ENCODE results near the gene CDH7.

Gene CDH7

DNA sequence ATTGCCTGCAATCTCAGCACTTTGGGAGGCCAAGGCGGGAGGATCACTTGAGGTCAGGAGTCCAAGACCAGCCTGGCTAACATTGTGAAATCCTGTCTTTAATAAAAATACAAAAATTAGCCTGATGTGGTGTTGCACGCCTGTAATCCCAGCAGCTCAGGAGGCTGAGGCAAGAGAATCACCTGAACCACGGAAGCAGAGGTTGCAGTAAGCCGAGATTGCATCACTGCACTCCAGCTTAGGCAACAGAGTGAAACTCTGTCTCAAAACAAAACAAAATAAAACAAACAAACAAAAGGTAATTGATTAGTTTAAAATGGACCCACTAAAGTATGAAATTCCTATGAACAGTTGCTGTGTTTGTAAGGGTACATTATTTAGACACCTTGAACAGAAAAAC, 39.8 kb downstream of the CDH7 start:
- H3K27me3 ChIP-seq (ENCODE audit: control insufficient read depth, insufficient read depth, low read length): no peaks in the 10 kb centered on the region
- no peak overlapping the region for H3K27ac ChIP-seq (ENCODE audit: low read depth, low read length)
- H3K9ac ChIP-seq (ENCODE audit: low read length): no peak overlapping the region
- no peaks in the 10 kb centered on the region for H3K36me3 ChIP-seq (ENCODE audit: control insufficient read depth, insufficient read depth, low read length)
- H3K4me1 ChIP-seq (ENCODE audit: control insufficient read depth, insufficient read depth, low read length): no peaks in the 10 kb centered on the region
- H3K4me3 ChIP-seq (ENCODE audit: low read length): no peak overlapping the region

DNA sequence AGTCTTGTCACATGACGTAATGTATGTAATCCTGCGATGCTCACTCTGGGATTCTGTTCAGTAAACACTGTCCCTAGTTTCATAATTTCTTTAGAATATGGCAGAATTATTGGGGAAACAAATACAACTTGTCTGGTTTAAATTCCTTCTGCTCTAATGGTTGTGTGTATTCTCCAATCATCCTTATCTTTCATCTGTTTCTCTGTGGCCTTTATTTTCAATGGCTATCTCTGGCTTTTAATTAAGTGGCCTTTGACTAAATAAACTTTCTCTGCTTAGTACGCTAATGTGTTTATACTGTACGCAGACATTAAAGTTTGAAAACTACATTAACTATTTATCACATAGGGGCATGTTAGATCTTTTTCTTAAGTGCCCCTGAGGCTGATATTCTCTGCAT, 40.9 kb downstream of the CDH7 start:
- H3K4me1 ChIP-seq (ENCODE audit: control insufficient read depth, insufficient read depth, low read length): no peaks in the 10 kb centered on the region

DNA sequence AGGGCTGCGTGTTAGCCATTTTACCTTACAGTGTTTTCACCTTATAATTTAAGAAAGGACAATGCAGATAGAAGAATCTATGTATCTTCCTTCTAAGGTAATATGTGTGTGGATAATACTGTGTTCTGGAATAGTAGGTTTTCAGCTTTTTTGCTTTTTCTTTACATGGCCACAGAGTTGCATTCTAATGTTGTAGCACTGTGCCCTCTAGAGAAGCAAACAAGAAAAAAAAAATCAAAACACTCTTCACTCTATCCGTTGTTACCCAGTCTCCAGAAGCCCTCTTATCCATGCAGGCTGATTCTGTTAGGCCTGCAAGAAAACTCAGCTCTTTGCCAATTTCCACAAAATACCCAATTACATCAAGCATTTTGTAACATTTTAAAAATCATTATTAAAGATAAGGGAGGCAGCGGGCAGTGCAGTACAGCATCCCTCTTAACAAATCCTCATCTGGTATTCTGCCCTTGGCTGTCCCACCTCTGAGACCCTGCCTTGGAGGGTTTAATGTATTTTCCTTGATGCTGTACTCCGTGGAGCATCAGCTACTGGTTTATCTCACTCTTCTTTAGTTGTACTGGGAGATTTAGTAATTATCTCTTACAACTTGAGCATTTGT, 41.8 kb downstream of the CDH7 start:
- Histone ChIP-seq H3K4me3 (ENCODE audit: low read length) (no peak overlapping the region), H3K4me1 (ENCODE audit: control insufficient read depth, insufficient read depth, low read length) (no peaks in the 10 kb centered on the region), H3K27me3 (ENCODE audit: control insufficient read depth, insufficient read depth, low read length) (no peaks in the 10 kb centered on the region), H3K27ac (ENCODE audit: low read depth, low read length) (no peak overlapping the region), H3K9ac (ENCODE audit: low read length) (no peak overlapping the region), H3K36me3 (ENCODE audit: control insufficient read depth, insufficient read depth, low read length) (no peaks in the 10 kb centered on the region)

More for the DNA sequence above, 40.9 kb downstream of the CDH7 start:
- H3K9ac ChIP-seq (ENCODE audit: low read length): no peak overlapping the region
- no peak overlapping the region for H3K4me3 ChIP-seq (ENCODE audit: low read length)
- H3K36me3 ChIP-seq (ENCODE audit: control insufficient read depth, insufficient read depth, low read length): no peaks in the 10 kb centered on the region
- no peaks in the 10 kb centered on the region for H3K27me3 ChIP-seq (ENCODE audit: control insufficient read depth, insufficient read depth, low read length)
- no peak overlapping the region for H3K27ac ChIP-seq (ENCODE audit: low read depth, low read length)

DNA sequence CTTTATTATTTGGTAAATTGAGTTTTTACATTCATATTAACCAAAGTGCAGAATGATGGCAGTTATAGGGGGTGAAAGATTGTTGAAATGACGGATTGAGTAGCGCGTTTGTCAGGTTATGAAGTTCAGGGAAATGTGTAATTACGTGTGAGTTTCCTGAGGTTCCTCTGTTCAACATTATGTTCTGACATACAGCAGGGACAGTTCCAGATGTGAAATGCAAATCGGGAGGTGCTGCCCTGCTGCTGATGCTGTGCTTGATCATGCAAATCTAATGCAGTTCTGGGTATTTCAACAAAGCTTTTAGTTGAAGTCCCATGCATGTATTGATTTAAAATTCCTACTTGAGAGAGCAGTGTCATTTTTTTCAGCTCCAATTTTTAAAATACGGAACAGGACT, 57.9 kb downstream of the CDH7 start:
- Histone ChIP-seq H3K36me3 (ENCODE audit: control insufficient read depth, insufficient read depth, low read length) (no peaks in the 10 kb centered on the region), H3K27ac (ENCODE audit: low read depth, low read length) (no peak overlapping the region), H3K4me1 (ENCODE audit: control insufficient read depth, insufficient read depth, low read length) (no peaks in the 10 kb centered on the region), H3K9ac (ENCODE audit: low read length) (no peak overlapping the region), H3K4me3 (ENCODE audit: low read length) (no peak overlapping the region), H3K27me3 (ENCODE audit: control insufficient read depth, insufficient read depth, low read length) (no peaks in the 10 kb centered on the region)

DNA sequence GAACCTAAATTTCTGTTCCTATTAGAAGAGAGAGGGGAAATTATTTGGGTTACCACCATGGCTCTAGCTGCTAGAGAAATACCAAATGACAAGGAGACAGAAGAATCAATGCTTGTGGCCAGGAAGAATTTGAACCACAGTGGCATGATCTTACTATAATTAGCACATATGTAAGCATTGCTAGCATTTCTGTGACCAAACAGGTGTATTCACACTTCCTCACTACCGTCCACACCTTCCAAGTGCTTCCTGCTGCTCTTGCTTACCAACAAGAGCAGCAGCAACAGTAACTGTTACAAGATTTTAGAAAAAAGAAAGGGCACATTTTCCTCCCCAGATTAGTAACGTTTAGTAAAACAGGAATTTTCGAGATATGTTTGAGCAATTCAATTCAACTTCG, 60.5 kb downstream of the CDH7 start:
- no peaks in the 10 kb centered on the region for H3K27me3 ChIP-seq (ENCODE audit: control insufficient read depth, insufficient read depth, low read length)
- no peaks in the 10 kb centered on the region for H3K4me1 ChIP-seq (ENCODE audit: control insufficient read depth, insufficient read depth, low read length)
- H3K4me3 ChIP-seq (ENCODE audit: low read length): no peak overlapping the region
- H3K9ac ChIP-seq (ENCODE audit: low read length): no peak overlapping the region
- H3K27ac ChIP-seq (ENCODE audit: low read depth, low read length): no peak overlapping the region
- no peaks in the 10 kb centered on the region for H3K36me3 ChIP-seq (ENCODE audit: control insufficient read depth, insufficient read depth, low read length)

DNA sequence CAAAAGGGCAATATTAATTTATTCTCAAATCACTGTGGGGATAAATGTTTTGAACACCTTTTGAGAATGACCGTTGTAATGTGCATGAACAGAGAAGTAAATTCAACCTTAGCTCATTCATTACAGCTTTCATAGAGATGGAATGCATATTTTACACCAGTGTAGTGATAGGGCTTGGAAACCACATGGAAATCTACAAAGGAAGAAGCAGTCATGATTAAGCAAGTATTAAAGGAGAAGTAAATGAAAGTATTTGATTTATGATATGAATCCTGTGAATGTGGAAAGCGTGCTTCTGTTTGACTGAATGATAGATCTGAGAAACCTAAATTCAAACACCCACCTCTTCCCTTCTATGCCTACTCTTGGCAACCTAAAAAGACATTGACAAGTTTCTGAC, 64.7 kb downstream of the CDH7 start:
- H3K27ac ChIP-seq (ENCODE audit: low read depth, low read length): no peak overlapping the region
- no peak overlapping the region for H3K9ac ChIP-seq (ENCODE audit: low read length)
- H3K27me3 ChIP-seq (ENCODE audit: control insufficient read depth, insufficient read depth, low read length): no peaks in the 10 kb centered on the region
- H3K4me1 ChIP-seq (ENCODE audit: control insufficient read depth, insufficient read depth, low read length): no peaks in the 10 kb centered on the region
- no peak overlapping the region for H3K4me3 ChIP-seq (ENCODE audit: low read length)
- no peaks in the 10 kb centered on the region for H3K36me3 ChIP-seq (ENCODE audit: control insufficient read depth, insufficient read depth, low read length)

DNA sequence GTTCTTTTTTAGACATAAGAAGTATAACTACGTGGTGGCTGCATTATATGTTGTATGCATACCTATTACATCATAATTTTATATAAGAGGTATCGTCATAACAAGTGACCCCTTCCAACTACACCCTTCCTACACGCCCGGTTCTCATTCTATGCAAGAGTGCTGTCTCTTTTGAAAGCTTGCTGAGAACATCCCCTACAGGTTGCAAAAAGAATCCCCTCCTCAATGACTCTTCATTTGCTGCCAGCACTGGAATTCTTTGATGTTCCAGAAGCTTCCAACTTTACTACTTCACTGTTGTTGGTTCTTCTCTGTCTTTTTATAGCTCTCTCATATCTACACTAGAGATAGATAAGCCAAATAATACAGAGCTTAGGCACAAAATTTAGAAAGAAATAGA, 66.4 kb downstream of the CDH7 start:
- no peak overlapping the region for H3K4me3 ChIP-seq (ENCODE audit: low read length)
- H3K36me3 ChIP-seq (ENCODE audit: control insufficient read depth, insufficient read depth, low read length): no peaks in the 10 kb centered on the region
- H3K9ac ChIP-seq (ENCODE audit: low read length): no peak overlapping the region
- no peaks in the 10 kb centered on the region for H3K4me1 ChIP-seq (ENCODE audit: control insufficient read depth, insufficient read depth, low read length)
- no peaks in the 10 kb centered on the region for H3K27me3 ChIP-seq (ENCODE audit: control insufficient read depth, insufficient read depth, low read length)
- no peak overlapping the region for H3K27ac ChIP-seq (ENCODE audit: low read depth, low read length)

DNA sequence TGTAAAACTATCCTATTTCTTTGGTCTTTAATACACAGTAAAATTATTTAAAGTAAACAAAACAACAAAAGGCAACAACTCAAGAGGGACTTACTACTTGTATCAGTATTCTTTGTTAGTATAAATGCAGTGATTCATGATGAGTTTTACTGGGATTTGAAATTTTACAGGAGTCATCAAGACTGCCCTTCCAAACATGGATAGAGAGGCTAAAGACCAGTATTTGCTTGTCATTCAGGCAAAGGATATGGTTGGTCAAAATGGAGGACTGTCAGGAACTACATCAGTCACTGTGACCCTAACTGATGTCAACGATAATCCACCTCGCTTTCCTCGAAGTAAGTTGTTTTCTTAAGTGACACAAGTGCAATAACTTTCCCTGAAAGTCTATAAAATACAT, 71.1 kb downstream of the CDH7 start:
- H3K36me3 ChIP-seq (ENCODE audit: control insufficient read depth, insufficient read depth, low read length): no peaks in the 10 kb centered on the region
- H3K27ac ChIP-seq (ENCODE audit: low read depth, low read length): no peak overlapping the region
- H3K9ac ChIP-seq (ENCODE audit: low read length): no peak overlapping the region
- no peak overlapping the region for H3K4me3 ChIP-seq (ENCODE audit: low read length)
- no peaks in the 10 kb centered on the region for H3K27me3 ChIP-seq (ENCODE audit: control insufficient read depth, insufficient read depth, low read length)
- H3K4me1 ChIP-seq (ENCODE audit: control insufficient read depth, insufficient read depth, low read length): no peaks in the 10 kb centered on the region

DNA sequence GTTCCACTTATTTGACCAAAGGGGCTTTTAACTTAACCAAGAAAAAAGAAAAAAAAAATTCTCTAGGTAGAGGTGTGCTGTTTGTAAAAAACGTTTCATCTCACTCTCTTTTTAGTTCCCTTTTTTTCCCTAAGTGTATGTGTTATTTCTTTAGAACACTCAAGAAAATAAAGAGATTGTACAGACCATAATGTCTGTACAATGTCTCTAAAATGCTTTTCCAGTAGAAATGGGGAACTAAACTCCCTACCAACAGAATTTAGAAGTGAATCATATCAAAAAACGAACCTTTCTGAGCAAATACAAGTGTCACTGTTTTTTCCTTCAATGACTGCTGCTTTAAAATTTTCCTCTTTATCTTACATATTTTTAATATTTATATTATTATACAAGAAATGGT, 72.0 kb downstream of the CDH7 start:
- H3K9ac ChIP-seq (ENCODE audit: low read length): no peak overlapping the region
- no peaks in the 10 kb centered on the region for H3K36me3 ChIP-seq (ENCODE audit: control insufficient read depth, insufficient read depth, low read length)
- H3K4me1 ChIP-seq (ENCODE audit: control insufficient read depth, insufficient read depth, low read length): no peaks in the 10 kb centered on the region
- no peak overlapping the region for H3K4me3 ChIP-seq (ENCODE audit: low read length)
- H3K27me3 ChIP-seq (ENCODE audit: control insufficient read depth, insufficient read depth, low read length): no peaks in the 10 kb centered on the region
- no peak overlapping the region for H3K27ac ChIP-seq (ENCODE audit: low read depth, low read length)

DNA sequence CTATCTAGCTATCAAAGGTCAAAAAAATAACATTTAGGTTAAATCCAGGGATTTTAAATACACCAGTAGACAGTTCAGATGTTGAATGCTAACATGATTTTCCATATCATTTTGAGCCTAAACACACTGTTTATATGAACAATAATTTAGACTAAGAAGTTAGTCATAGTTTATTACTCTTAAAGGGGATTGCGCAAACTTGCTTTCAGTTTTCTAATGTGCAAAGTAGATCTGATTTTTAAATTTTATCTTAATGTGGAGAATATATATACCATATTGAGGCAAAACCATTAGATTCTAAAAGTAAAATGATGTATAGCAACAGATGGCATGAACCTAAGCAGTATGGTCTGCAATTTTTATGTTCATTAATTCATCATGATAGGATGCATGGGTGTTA, 76.6 kb downstream of the CDH7 start:
- Histone ChIP-seq H3K9ac (ENCODE audit: low read length) (no peak overlapping the region), H3K4me1 (ENCODE audit: control insufficient read depth, insufficient read depth, low read length) (no peaks in the 10 kb centered on the region), H3K4me3 (ENCODE audit: low read length) (no peak overlapping the region), H3K27ac (ENCODE audit: low read depth, low read length) (no peak overlapping the region), H3K36me3 (ENCODE audit: control insufficient read depth, insufficient read depth, low read length) (no peaks in the 10 kb centered on the region), H3K27me3 (ENCODE audit: control insufficient read depth, insufficient read depth, low read length) (no peaks in the 10 kb centered on the region)

DNA sequence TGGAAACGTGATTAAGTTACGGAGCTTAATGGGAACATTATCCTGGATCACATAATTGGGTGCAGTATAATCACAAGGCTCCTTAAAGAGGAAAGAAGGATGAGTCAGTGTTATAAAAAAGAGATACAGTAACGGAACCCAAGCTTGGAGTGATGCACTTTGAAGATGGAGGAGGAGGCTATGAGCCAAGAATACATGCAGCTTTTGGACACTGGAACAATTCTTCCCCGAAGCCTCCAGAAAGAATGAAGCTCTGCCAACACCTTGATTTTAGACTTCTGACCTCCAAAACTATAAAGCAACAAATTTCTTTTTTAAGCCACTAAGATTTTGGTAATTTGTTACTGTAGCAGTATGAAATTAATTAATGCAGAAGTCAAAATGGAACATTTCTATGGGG, 85.1 kb downstream of the CDH7 start:
- no peaks in the 10 kb centered on the region for H3K27me3 ChIP-seq (ENCODE audit: control insufficient read depth, insufficient read depth, low read length)
- no peak overlapping the region for H3K27ac ChIP-seq (ENCODE audit: low read depth, low read length)
- H3K36me3 ChIP-seq (ENCODE audit: control insufficient read depth, insufficient read depth, low read length): no peaks in the 10 kb centered on the region
- H3K9ac ChIP-seq (ENCODE audit: low read length): no peak overlapping the region
- no peak overlapping the region for H3K4me3 ChIP-seq (ENCODE audit: low read length)
- H3K4me1 ChIP-seq (ENCODE audit: control insufficient read depth, insufficient read depth, low read length): no peaks in the 10 kb centered on the region

DNA sequence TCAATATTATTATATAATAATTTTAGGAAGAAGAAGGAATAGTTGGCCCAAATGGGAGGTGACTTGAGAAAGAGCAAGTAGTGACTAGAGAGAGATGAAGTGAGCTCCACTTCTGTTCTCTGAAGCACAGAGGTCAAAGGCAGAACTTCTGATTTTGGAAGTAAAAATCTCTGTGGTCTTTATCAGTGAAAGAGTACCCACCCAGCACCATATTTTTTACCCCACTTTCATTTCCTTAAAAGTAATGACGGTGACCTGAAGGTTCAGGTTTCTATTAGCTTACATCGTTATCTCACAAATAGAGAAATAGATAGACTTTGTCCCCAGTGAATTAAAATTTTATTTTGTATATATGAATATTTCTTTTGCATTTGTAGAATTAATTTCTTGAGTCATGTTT, 95.3 kb downstream of the CDH7 start:
- H3K27me3 ChIP-seq (ENCODE audit: control insufficient read depth, insufficient read depth, low read length): no peaks in the 10 kb centered on the region
- H3K9ac ChIP-seq (ENCODE audit: low read length): no peak overlapping the region
- H3K4me1 ChIP-seq (ENCODE audit: control insufficient read depth, insufficient read depth, low read length): no peaks in the 10 kb centered on the region
- H3K27ac ChIP-seq (ENCODE audit: low read depth, low read length): no peak overlapping the region
- no peaks in the 10 kb centered on the region for H3K36me3 ChIP-seq (ENCODE audit: control insufficient read depth, insufficient read depth, low read length)
- no peak overlapping the region for H3K4me3 ChIP-seq (ENCODE audit: low read length)

DNA sequence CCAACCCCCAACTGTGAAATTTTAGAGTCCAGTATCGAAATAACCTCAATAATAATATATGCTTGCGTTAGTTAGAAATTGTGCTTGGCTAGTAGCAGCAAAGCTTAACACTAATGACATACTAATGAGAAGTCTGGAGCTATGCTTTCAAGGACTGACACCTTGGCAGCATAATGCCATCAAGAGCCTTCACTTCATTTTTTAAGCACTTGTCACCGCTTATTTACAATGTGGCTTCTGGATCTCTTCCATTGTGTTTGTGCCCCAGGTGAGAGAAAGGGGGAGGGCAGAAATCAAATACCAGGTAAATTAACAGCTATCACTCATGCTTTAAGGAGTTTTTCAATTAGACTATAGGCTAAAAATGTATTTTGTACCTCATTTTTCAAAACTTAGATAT, 101.5 kb downstream of the CDH7 start:
- Histone ChIP-seq H3K36me3 (ENCODE audit: control insufficient read depth, insufficient read depth, low read length) (no peaks in the 10 kb centered on the region), H3K4me1 (ENCODE audit: control insufficient read depth, insufficient read depth, low read length) (no peaks in the 10 kb centered on the region), H3K27ac (ENCODE audit: low read depth, low read length) (no peak overlapping the region), H3K27me3 (ENCODE audit: control insufficient read depth, insufficient read depth, low read length) (no peaks in the 10 kb centered on the region), H3K4me3 (ENCODE audit: low read length) (no peak overlapping the region), H3K9ac (ENCODE audit: low read length) (no peak overlapping the region)

Measured in rectal smooth muscle tissue (tissue), 1 donor.